ENCODE data around the gene SH3D21.

- no peak for TF ChIP-seq CTCF (IDR thresholded peaks at IDR 0.05)
- TF ChIP-seq POLR2A (IDR thresholded peaks at IDR 0.05) = no peak
- no peak for TF ChIP-seq POLR2AphosphoS5 (IDR thresholded peaks at IDR 0.05)
- no peak for TF ChIP-seq EP300 (IDR thresholded peaks at IDR 0.05)
These were observed 43.7 kb downstream of the SH3D21 start for GRCh38 chr1:36349839-36350238.

All from sigmoid colon (tissue), 4 donors.